Measurements from ENCODE around the gene ASAP2.

The ASAP2 gene

DNA sequence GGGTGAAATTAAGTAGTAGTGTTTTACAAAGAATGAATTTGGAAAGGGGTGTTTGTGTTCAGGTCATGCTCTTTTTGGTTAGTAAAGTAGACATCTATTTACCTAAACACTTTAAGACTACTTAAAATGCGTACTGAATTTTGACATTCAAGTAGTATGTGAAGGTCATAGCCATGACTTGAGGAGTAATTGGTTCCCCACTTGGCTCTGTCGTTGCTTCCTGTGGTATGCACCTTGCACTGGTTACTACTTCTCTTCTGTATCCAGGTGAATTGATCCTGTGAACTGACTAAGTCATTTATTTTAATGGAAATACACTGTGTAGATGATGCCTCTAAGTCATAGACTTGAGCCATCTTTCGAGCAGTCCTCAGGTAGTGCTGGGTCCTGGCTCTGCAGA, 118.8 kb downstream of the ASAP2 start:
- DNase-seq (ENCODE audit: low spot score), result no peak

DNA sequence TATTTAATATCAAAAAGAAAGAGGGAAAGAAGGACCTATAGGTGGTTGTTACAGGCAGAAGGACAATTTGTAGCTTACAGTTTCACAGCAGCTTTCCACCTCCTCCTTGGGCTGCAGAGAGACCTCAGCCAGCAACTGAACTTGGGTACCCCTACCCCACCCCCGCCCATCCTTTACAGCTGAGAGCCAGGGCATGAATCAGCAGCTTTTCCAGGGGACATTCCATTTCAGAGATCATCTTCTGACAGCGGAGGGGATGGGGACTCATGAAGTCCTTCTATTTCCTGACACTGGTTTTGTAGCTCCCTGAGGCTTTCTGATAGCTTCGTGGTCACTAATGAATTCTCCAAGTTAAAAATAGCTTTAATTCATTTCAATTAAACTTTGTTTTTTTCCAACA, 120.4 kb downstream of the ASAP2 start:
- no peak for DNase-seq (ENCODE audit: low spot score)

DNA sequence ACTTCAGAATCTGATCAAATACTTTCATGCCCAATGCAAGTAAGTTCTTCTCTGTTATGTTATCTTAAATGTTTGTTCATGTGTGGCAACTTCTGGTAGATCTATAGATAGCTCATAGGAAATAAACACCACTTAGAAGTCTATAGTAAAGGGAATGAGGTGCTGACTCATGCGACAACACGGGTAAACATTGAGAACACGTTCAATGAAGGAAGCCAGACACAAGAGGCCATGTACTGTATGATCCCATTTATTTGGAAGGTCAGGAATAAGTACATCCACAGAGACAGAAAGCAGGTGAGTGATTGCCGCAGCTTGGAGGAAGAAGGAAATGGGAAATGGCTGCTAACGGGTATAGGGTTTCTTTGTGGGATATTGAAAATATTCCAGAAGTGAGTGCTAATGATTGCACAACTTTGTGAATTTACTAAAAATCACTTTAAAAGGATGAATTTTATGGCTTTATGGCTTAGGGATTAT, 121.3 kb downstream of the ASAP2 start:
- DNase-seq (ENCODE audit: low spot score), result no peak

DNA sequence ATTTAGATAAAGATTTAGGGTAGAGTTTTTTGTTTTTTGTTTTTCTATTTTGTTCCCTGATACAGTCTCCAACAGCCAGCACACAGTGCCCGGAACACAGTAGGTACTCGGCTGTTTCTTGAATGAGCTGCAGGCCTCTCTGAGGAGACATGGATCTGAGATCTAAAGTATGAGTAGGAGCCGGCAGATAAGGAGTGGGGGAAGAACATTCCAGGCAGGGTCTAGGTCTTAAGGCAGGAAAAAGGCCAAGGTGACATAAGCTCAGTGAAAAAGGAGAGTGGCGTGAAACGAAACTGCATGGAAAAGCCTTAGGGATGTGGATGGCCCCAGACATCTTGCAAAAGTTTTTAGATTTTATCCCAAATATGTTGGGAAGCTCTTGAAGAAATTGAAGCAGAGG, 122.3 kb downstream of the ASAP2 start:
- DNase-seq (ENCODE audit: low spot score), result no peak

DNA sequence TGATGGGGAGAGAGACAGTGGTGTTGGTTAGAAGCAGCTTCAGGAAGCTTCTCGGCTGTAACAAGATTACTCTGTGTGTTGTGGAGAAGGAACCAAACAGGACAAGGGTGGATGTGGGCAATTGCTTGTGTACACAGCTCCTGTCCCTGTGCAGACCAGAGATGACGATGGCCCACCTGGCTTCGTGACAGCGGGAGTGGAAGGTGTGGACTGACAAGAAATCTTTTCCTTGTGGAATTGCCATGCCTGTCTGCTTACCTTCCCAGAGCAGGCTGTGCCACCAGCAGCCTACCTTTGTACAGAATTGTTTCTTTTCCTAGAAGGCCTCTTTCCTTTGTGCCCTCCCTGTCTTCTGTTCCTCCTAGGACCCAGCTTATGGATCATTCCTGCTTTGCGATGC, 122.9 kb downstream of the ASAP2 start:
- DNase-seq (ENCODE audit: low spot score), result no peak

DNA sequence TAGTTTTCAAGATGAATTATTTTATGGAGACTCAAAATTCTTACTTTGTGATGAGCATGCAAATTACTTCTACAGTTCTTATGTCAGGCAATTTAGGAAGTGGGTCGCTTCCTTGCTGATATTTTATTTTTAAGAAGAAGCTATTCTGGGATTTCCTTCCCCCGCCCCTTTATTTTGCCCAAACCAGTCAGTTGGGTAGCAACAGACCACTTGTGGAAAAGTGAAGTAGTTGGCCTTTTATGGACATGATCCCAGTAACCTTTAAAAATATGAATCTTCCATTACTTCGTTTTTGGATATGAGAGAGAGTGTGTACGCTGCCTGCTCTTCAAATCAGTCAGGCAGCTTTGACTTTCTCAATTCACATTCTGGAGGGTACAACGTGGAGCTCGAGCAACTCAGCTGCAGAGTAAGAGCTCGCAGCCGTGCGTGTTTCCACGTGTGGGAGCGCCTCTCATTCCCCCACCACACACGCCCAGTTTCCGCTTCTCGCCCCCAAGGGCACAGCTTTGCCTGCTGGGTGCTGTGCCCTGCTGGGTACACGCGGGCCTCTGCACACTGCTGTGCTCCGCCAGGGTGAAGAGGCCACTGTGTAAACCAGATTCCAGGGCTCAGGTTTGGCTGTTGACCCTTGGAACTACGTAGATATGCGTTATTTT, 124.1 kb downstream of the ASAP2 start:
- DNase-seq (ENCODE audit: low spot score), result no peak

DNA sequence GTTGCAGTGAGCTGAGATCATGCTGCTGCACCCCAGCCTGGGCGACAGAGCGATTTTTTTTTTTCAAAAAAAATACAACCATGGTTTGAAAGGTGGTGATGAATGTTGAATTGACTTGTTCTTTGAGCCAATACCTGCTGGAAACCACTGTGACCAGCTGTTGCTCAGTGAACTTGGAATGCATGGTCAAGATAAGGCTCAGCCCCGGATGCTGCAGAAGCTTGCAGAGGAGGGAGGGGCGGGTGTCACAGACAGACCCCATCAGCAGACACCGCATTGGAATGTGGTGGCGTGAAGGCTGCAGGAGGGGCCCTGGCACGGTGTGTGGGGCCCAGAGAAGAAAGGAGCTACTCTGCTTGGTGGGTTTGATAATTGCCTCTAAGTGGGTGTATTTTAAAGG, 125.1 kb downstream of the ASAP2 start:
- DNase-seq (ENCODE audit: low spot score), result no peak

DNA sequence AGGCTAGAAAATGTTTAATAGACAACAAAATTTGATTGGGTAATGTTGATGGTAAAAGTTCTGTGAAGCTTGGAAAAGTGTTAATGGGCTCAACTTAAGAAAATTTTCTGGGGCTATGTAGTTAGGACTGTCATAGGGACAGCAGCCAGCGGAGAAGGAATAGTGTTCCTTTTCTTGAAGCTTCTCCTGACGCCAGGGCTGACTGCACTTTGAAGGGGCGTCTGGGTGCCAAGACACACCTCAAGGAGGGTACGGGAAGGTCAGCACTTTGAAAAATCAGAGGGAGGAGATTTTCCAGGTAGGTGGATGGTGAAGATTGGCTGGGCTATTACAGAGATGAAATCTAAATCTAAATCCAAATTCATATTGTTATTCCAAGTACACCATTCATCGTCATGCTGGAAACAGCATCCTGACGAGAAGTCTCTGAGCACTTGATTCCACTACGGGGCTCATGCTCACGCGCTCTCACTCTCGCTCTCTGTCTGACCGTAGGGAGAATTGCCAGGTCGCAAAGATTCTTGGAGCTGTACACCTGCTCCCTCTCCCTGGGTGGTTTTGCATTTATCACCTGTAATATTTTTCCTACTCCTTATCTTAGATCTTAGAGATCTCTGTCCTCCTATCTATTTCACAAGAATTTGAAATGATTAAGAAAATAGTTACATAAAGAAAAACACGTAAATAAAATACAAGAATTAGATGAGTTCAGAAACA, 125.7 kb downstream of the ASAP2 start:
- DNase-seq (ENCODE audit: low spot score), result no peak

DNA sequence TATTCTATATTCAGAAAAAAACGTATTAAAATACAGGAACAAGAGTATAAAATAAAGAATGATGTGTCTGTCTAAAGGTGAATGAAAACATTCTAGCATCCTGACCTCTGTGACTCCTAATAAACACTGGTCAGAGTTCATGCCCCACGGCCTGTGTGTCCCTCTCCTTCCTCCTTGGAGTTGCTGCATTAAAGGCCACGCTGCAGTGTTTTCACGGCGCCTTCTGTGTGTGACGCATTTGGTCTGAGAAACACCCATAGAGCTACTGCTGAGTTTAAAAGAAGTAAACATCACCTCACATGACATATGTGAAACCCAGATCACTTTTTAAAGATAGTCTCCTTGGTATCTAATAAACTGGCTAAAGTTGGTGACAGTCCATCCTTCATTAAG, 126.2 kb downstream of the ASAP2 start:
- no peak for DNase-seq (ENCODE audit: low spot score)

DNA sequence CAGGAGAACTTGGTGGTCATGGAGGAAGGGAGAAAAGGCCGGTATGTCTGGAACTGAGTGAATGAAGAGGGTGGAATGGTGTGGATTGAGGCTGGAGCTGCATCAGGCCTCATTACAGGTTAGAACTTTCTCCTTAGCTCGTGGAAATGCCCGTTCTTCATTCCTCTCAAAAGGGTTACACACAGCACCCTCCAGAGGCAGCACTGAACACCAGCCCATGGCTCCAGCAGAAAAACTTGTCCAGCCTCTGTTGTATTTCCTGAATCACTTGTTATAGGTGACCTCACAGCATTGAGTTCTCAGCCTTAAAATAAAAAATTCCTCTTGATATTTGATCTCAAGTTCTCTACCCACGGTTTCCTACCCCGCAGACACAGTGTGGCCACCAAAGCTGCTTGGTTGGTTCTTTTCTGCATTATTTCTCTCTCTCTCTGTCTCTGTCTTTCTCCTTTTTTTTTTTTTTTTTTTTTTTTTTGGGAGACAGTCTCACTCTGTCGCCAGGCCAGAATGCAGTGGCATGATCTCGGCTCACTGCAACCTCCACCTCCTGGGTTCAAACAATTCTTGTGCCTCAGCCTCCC, 127.1 kb downstream of the ASAP2 start:
- DNase-seq (ENCODE audit: low spot score), result no peak

DNA sequence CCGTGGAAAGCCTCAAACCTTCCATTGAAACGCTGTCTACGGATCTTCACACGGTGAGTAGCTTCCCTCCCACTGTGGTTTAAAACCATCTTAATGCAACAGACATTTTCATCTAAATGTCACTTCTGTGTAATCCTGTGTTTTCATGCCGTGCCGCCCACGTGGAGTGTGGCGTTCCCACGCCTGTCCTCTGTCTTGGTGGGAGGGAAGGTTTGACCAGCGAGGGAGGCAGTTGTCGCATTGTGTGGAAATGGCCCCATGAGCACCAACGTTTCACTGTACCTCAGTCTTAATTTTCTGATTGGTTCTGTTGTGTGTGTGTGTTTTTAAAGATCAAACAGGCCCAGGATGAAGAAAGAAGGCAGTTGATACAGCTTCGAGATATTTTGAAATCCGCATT, 128.1 kb downstream of the ASAP2 start:
- DNase-seq (ENCODE audit: low spot score), result no peak

DNA sequence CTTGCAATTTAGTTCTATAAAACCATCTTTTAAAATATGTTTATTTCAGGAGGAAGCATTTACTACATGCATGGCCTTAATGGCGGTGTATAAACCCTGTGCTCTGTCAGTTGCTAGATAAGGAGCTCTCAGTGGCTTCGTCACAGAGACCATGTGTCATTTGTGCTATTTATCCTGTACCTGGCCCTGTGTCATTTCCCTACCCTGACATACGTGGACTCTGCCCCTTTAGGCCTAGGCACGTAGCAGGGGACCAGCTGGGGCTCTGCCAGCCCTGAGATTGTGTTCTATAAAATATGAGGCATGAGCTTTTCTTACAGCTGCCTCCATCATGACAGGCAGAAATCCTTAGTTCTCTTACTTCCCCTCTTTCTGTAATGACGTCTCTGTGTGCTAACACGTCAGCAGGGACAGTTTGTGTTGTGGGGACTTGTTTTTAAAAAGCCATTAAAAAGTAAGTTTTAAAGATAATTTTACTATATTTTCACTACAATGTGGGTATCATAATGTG, 128.8 kb downstream of the ASAP2 start:
- DNase-seq (ENCODE audit: low spot score), result no peak

DNA sequence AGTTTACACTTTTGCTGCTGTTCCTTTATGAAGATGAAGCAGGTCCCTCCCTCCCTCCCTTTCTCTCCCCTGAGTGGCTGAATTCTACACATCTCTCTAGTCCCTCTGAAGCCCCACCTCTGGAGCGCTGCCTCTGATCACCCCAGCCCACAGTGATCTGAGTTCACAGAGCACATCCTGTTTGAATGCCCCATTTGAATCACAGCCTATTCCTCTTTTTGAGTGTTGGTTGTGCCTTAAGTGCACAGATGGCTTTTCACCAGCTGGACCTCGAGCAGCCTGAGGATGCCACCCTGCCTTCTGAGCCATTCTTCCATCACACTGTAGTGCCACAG, 129.6 kb downstream of the ASAP2 start:
- DNase-seq (ENCODE audit: low spot score), result no peak

DNA sequence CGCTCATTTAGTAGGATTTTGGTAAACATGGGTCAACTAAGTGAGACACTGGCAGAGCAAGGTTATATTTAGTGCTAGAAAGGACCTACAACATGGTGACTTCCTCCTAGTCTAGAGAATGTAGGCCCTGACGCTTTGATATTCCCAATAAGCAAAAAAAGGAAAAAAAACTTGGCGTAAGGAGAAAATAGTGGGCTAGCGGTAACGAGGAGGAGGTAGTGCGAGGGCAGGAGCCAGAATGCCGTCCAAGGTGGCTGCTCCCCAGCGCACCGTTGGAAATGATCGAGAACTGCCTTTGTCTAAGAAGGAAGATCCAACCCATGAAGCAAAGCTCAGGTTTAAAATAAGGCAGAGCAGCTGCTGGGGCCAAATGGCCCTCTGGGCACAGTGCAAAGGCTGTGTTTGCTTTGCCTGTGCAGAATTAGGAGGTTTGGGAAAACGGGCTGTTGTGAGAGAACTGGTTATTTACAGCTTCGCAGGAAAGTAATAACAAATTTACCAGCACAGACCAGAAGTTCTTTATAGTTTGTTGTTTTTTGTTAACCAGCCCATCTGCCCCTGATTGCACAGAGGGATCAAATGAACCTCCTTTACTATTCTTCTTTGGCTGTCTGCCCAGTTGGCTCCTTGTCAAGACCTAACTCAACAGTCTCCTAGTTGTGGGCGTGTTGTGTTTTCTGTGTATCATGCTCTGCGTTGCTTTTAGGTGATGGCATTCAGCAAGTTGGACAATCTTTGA, 130.1 kb downstream of the ASAP2 start:
- DNase-seq (ENCODE audit: low spot score), result no peak

DNA sequence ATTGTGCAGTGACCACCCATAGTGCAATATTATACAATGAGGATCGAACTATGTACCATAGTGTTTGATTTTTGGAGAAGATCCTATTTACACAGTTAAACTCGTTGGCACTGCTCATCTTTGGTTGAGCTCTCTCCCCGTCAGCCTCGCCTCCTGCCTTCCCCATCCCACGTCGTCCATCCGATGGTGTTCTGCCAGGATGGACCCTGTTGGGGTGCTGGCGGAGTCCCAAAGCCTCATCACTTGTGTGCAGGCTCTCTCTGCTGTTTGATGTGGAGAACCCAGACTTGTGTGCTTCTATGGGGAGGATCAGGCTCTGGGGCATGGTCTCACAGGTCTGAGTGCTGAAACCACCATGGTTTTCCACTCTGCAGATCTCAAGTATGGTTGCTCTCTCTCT, 131.3 kb downstream of the ASAP2 start:
- DNase-seq (ENCODE audit: low spot score), result no peak

DNA sequence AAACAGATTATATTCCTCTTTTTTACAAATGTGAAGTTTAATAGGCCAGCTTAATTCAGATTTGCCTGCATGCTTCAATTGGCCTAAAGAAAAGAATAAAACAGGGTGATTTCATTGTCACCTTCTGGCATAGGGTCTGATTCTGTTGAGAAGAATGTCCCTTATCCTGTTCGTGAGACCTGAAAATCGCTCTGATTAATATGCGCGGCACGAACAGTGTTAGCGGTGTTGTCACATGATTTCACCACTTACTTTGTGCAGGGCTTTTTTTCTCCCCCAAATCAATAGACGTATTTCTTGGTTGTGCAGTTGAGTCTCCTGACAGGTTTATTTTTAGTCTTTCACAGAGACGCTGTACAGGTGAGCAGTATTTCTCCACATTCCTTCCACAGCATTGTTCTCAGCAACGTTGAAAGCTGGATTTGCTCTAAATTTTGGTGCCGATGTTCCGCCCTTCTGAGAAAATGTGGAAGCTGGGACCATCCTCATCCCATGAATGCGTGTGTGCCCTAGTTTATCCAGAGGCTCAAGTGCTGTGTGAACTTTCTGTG, 134.8 kb downstream of the ASAP2 start:
- DNase-seq (ENCODE audit: low spot score), result no peak

DNA sequence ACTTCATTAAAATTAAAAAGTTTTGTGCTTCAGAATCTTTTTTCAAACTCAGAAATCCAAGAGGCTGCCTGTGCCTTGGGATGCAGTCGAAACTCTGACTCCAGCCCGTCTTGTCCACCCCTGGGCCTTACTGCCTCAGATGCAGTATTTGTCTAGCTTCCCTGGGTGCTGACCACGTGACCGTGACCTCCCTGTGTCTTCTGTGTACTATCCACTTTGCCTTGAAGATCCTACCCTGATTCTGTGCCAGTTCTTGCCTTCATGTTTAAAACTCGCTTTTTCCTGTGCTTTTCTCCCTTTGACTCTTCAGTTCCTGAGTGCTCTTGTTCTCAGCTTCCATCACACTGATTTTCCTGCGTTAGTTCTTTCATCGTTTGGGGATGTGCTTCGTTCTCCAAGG, 136.0 kb downstream of the ASAP2 start:
- no peak for DNase-seq (ENCODE audit: low spot score)

DNA sequence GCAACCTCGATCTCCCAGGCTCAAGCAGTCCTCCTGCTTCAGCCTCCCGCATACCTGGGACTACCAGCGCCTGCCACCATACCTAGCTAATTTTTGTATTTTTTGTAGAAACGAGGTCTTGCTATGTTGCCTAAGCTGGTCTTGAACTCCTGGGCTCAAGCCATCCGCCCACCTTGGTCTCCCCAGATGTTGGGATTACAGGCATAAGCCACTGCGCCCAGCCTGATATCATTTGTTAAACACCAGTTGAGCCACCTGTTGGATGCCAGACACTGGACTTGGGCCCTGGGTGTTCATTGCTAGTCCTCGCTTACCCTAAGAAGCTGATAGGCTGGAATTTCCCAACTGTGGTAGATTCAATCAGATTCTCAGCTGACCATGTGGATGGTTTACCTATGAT, 136.9 kb downstream of the ASAP2 start:
- no peak for DNase-seq (ENCODE audit: low spot score)

DNA sequence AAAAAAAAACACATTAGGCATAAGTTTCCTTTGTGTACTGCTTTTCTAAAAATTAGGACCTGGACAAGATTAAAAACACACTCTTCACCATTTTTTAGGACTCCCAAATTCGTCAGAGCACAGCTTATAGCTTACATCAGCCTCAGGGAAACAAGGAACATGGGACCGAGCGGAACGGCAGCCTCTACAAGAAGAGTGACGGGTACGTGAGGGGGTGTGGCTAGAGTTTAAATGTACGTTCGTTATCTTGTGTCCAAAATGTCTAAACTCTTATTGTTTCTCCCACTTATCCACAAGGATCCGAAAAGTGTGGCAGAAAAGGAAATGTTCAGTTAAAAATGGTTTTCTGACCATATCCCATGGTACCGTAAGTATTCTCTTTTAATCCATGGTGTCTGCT, 137.8 kb downstream of the ASAP2 start:
- no peak for DNase-seq (ENCODE audit: low spot score)

DNA sequence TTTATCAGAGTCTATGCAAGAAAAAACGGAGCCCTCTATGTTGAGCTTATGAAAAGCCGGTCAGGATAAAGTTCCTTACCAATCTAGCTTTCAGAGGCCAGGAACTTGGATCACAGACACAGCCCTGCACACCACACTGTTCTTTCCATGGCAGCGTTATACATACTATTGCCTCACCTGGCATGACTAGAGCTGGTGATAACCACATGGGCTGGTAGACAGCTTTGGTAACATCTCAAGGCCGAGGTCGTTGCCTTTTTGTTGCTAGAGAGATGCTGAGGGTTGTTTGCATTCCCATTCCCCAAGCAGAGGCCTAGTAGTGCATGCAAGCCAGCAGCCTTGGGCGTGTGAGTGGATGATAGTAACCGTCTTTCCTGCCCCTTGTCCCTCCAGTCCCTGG, 138.7 kb downstream of the ASAP2 start:
- DNase-seq (ENCODE audit: low spot score), result no peak

DNA sequence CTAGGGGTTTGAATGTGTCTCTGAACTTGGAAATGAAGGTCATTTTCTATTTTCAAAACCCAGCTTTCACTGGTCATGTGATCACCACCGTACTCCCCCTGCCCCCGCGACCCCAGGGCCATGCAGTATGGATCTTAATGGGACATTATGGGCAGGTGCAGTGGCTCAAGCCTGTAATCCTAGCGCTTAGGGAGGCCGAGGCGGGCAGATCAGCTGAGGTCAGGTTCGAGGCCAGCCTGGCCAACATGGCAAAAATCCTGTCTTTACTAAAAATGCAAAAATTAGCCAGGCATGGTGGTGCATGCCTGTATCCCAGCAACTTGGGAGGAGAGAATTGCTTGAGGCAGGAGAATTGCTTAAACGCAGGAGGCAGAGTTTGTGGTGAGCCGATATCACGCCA, 139.4 kb downstream of the ASAP2 start:
- no peak for DNase-seq (ENCODE audit: low spot score)

DNA sequence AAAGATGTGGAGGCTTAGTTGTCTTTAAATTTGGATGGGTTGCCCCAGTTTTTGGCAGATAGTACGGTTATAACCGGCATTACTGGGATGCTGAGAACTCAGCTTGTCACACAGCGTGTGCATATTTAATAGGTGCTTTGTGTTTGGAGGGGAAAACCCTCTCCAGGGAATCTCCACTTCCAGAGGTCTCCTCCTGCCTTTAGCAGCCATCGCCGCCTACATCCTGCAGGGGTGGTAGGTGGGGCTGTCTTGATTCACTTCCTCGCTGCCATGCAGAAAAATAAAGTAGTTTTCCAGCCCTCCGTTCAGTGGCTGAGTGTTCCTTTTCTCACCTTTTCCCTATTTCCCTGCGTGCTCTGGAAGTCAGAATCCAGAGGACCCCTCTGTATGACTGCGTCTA, 140.3 kb downstream of the ASAP2 start:
- DNase-seq (ENCODE audit: low spot score), result no peak
